SH-SY5Y (cell line): ENCODE data around the gene SCYL1.

Source experiments
- GATA2 ChIP-seq: IDR thresholded peaks from 2 replicates; pipeline ENCODE4 v1.6.1; 2011; ENCODE audit warnings: mild to moderate bottlenecking, low read depth, low read length
- GATA3 ChIP-seq: IDR thresholded peaks from 2 replicates; pipeline ENCODE4 v1.6.1; 2011; ENCODE audit warnings: low read depth, mild to moderate bottlenecking, low read length, moderate library complexity

DNA sequence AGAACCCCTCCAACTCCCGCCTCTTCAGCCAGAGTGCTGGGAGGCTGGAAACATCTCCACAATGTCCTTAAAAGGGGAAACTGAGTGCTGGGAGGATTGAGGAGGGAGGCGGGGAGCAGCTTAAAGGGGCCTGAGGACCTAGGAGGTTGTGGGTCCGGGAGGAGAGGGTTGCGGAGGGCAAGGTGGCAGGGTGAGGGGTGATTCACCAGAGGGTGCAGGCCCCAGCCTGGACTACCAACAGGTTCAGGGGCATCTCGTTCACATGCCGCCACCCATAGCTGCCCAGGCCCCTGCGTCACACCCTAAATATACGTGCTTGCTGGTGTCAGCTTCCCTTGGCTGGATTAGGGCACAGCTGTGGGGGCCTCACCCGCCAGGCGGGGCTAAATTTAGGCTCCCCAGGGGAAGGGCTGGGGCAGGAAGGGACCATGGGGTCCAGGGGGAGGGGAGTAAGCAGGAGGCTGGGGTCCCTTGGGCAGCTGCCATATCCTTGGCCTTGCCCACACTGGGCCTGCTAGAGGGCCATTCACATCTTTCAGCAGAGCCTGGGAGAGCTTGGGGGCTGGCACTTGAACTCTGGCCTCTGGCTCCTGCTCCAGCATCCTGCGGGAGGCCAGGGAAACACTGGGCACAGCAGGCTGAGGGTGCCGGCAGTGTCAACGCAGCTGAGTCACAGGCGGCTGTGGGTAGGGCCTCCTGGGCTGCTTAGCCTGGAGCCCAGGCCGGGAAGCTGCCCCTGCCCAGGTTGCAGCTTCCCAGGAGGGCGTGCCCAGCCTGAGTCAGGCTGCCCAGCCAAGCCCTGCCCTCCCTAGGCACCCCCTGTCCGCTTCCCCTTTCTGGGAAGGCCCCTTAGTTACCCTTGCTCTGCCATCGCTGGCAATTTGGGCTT lies 52.2 kb downstream of the SCYL1 start:
- TF ChIP-seq GATA2 (no peak), GATA3 (no peak)
